HepG2 (cell line): ENCODE results near the gene C2orf80. TPM values are rescaled to one million over a fixed set of nuclear protein-coding genes. Genes with fewer than 3 reads are reported as not detected.

Experiments used
- ATAC-seq: fragments of 200-7000 bp; cut with Tn5 transposase; 3 replicates; pipeline ENCODE4 v1.9.1; 2020; ENCODE audit warnings: mild to moderate bottlenecking, moderate library complexity
- BruUV-seq: library from RNA; stranded (reverse); fragments of 400-500 nt; replicated peaks from 2 replicates; lab custom pipeline; 2021; lab: Mats Ljungman, UMichigan
- CTCF ChIA-PET: fragments of 300-600 bp; formaldehyde crosslinking; extraction: SDS; loops from one replicate; lab custom pipeline; 2021; ENCODE audit warnings: low total read pairs, inconsistent platforms, low intra/inter-chr PET ratio; lab: Yijun Ruan, JAX
- POLR2A ChIA-PET: fragments of 350-600 bp; sonication (Branson Sonifier 250); formaldehyde crosslinking; loops from one replicate; lab custom pipeline; 2020; ENCODE audit warnings: antibody characterized with exemption, inconsistent platforms; lab: Yijun Ruan, JAX
- DNase-seq: peaks from one replicate; pipeline ENCODE4 v3.0.0-alpha.2; 2015; ENCODE audit warnings: low spot score
- FAIRE-seq: peaks from 3 replicates; lab custom pipeline; 2011; peaks lifted over from hg19 to GRCh38; lab: Jason Lieb, UNC
- H2AFZ ChIP-seq: one replicate; pipeline ENCODE4 v1.6.1; 2011; ENCODE audit warnings: low read length, inconsistent platforms
- H3K27ac ChIP-seq: fragments of 300-600 bp; 3 replicates; pipeline ENCODE4 v1.8.0; 2011; ENCODE audit warnings: mixed run types, mild to moderate bottlenecking, mixed read lengths, low read length, inconsistent platforms; ENCODE audit not compliant: insufficient read depth; ENCODE audit errors: extremely low read length
- H3K27me3 ChIP-seq, 2 experiments: fragments of 200-600 bp in 1 of 2; 2 replicates in 1 of 2; 3 replicates in 1 of 2; pipeline versions ENCODE4 v1.6.0 to v1.8.0; 2011; ENCODE audit warnings: low read length in 2 of 2, mild to moderate bottlenecking in 2 of 2, moderate library complexity in 2 of 2, inconsistent platforms in 1 of 2; ENCODE audit not compliant: insufficient read depth in 2 of 2, control insufficient read depth in 1 of 2
- H3K36me3 ChIP-seq, 2 experiments: fragments of 200-600 bp in 1 of 2; replicated peaks in 1 of 2; 2 replicates in 1 of 2; 3 replicates in 1 of 2; pipeline versions ENCODE4 v1.5.1 to v1.8.0; 2011; ENCODE audit warnings: low read length in 2 of 2, inconsistent platforms in 1 of 2; ENCODE audit not compliant: insufficient read depth in 2 of 2, control insufficient read depth in 1 of 2
- H3K4me1 ChIP-seq: 2 replicates; pipeline ENCODE4 v1.5.1; 2012; ENCODE audit warnings: low read length, inconsistent platforms; ENCODE audit not compliant: insufficient read depth
- H3K4me2 ChIP-seq: 2 replicates; pipeline ENCODE4 v1.6.0; 2011; ENCODE audit warnings: low read depth, low read length, inconsistent platforms
- H3K4me3 ChIP-seq, 3 experiments: fragments of 200-600 bp in 1 of 3; sonication (generic), shearing (Covaris generic) in 1 of 3; replicated peaks in 1 of 3; 2 replicates each; pipeline ENCODE4 v1.5.1; 2011 to 2016; ENCODE audit warnings: low read length in 3 of 3, inconsistent platforms in 2 of 3, low read depth in 2 of 3, mild to moderate bottlenecking in 2 of 3, control low read depth in 1 of 3, mixed read lengths in 1 of 3; ENCODE audit not compliant: insufficient read depth in 1 of 3
- H3K79me2 ChIP-seq: one replicate; pipeline ENCODE4 v1.6.1; 2011; ENCODE audit warnings: low read length, inconsistent platforms; ENCODE audit not compliant: insufficient read depth
- H3K9ac ChIP-seq: 2 replicates; pipeline ENCODE4 v1.6.0; 2011; ENCODE audit warnings: mild to moderate bottlenecking, low read depth, low read length, inconsistent platforms; ENCODE audit not compliant: insufficient read depth
- H3K9me3 ChIP-seq: 2 replicates; pipeline ENCODE4 v1.5.1; 2012; ENCODE audit warnings: mild to moderate bottlenecking, low read length
- H4K20me1 ChIP-seq: 2 replicates; pipeline ENCODE4 v1.6.0; 2011; ENCODE audit warnings: inconsistent platforms, mild to moderate bottlenecking, low read length, moderate library complexity; ENCODE audit not compliant: insufficient read depth
- ERF ChIP-seq: IDR thresholded peaks from 2 replicates; pipeline ENCODE4 v1.6.1; 2018; ENCODE audit warnings: missing biosample characterization, missing genetic modification reagents
- MLXIP ChIP-seq: sonication (generic); formaldehyde crosslinking; IDR thresholded peaks from 2 replicates; pipeline ENCODE4 v1.9.0; 2021; ENCODE audit warnings: missing genetic modification reagents, borderline replicate concordance
- ZNF335 ChIP-seq: sonication (generic); formaldehyde crosslinking; IDR thresholded peaks from 2 replicates; pipeline ENCODE4 v1.4.0; 2020; ENCODE audit warnings: missing genetic modification reagents
- ZNF354B ChIP-seq: sonication (generic); formaldehyde crosslinking; IDR thresholded peaks from 2 replicates; pipeline ENCODE4 v1.8.0; 2022; ENCODE audit warnings: mild to moderate bottlenecking, missing genetic modification reagents
- WGBS: methylation state at CpG from one replicate; pipeline ENCODE4 v1.1.6; 2017; ENCODE audit warnings: low lambda C conversion rate; 5-methylcytosine and 5-hydroxymethylcytosine counted together
- in situ Hi-C: cut with HindIII; loops from 2 replicates; pipeline ENCODE4 v1.10.0; 2017; ENCODE audit warnings: low pct_unique_long_range_greater_than_20kb; ENCODE audit not compliant: extremely low pct_ligation_motif_present
- intact Hi-C: fragments of 100-400 bp; cut with micrococcal nuclease; formaldehyde crosslinking; loops from one replicate; pipeline ENCODE4 v1.10.0; 2022; ENCODE audit not compliant: unreplicated experiment
- polyA plus RNA-seq, 8 experiments: library from polyadenylated mRNA; depleted of rRNA in 3 of 8; stranded (reverse) in 7 of 8; unstranded in 1 of 8; fragments of >200 nt; fragmentation: Illumina TruSeq in 4 of 8; extraction: Trizol in 4 of 8; gene quantifications; 2 replicates each; pipeline versions ENCODE4 v1.2.1 to v1.2.3, GENCODE V29; 2011 to 2016; ENCODE audit warnings: low read depth in 4 of 8, missing spikeins in 1 of 8, mixed read lengths in 1 of 8; ENCODE audit not compliant: insufficient read depth in 1 of 8
- total RNA-seq, 5 experiments: library from RNA; depleted of rRNA; stranded (reverse); fragments of >200 nt; fragmentation: Illumina TruSeq; extraction: Trizol; gene quantifications; 2 replicates each; pipeline ENCODE4 v1.2.3, GENCODE V29; 2016; ENCODE audit warnings: low read depth in 1 of 5

Gene C2orf80
- total and polyA plus RNA-seq, 2 of the 13 experiments (the other 11 are each of a cell fraction or from before 2014, with no cell fraction given): not detected

- H3K27ac ChIP-seq: no peak overlapping the region
- no peaks in the 10 kb centered on the region for H3K79me2 ChIP-seq
- H4K20me1 ChIP-seq: no peaks in the 10 kb centered on the region
- no peak for ATAC-seq
- no peak overlapping the region for H2AFZ ChIP-seq
- CTCF ChIA-PET: no interaction called here
- no peak for DNase-seq
- in situ Hi-C loops: no loop called here
- intact Hi-C loops: no loop called here
- no peak overlapping the region for H3K4me3 ChIP-seq
- H3K9ac ChIP-seq: no peak overlapping the region
- H3K4me1 ChIP-seq: no peaks in the 10 kb centered on the region
- POLR2A ChIA-PET: no interaction called here
- FAIRE-seq: no peak
- H3K36me3 ChIP-seq: no peaks in the 10 kb centered on the region
- H3K27me3 ChIP-seq: 0 out of 5 replicates have a peak, but pooled peaks cover 0 to 10% of the 10 kb centered on the region in 2 experiments
- no peak overlapping the region for H3K4me2 ChIP-seq
- TF ChIP-seq ZNF354B (no peak), ERF (no peak), MLXIP (CRISPR knock-in tag) (no peak)
- no TSS peak for BruUV-seq
- H3K9me3 ChIP-seq: no peaks in the 10 kb centered on the region
Measured at GRCh38 chr2:208153156-208153555, 36.7 kb downstream of the C2orf80 start.

GRCh38 chr2:208150956-208151355, 38.9 kb downstream of the C2orf80 start:
- H3K9ac ChIP-seq: no peak overlapping the region
- ATAC-seq (no peak), FAIRE-seq (no peak), DNase-seq (no peak)
- intact Hi-C loops (no loop called here), in situ Hi-C loops (no loop called here)
- H3K4me3 ChIP-seq: no peak overlapping the region
- ChIA-PET POLR2A (no interaction called here), CTCF (no interaction called here)
- TF ChIP-seq ZNF335 (CRISPR knock-in tag): no peak
- no peaks in the 10 kb centered on the region for H3K4me1 ChIP-seq
- H3K9me3 ChIP-seq: no peaks in the 10 kb centered on the region
- peaks cover 0 to 5% of the 10 kb centered on the region in 2 experiments; a peak in 1 of 5 replicates for H3K27me3 ChIP-seq
- H3K36me3 ChIP-seq: no peaks in the 10 kb centered on the region
- H2AFZ ChIP-seq: no peak overlapping the region
- no peak overlapping the region for H3K27ac ChIP-seq
- no TSS peak for BruUV-seq
- H3K79me2 ChIP-seq: no peaks in the 10 kb centered on the region
- H3K4me2 ChIP-seq: no peak overlapping the region
- WGBS: 65% methylated on average over 1 of the region's 1 CpG
- H4K20me1 ChIP-seq: no peaks in the 10 kb centered on the region
